IMR-90 (cell line): ENCODE measurements around the gene PIP5K1A. TPM values are rescaled to one million over a fixed set of nuclear protein-coding genes. Genes with fewer than 3 reads are reported as not detected.

Source experiments
- ATAC-seq: fragments of 200-7000 bp; cut with Tn5 transposase; 2 replicates; pipeline ENCODE4 v1.9.1; 2020; ENCODE audit warnings: low read depth, mild to moderate bottlenecking, moderate library complexity
- BruUV-seq: library from RNA; stranded (reverse); fragments of 400-500 nt; replicated peaks from 2 replicates; lab custom pipeline; 2021; lab: Mats Ljungman, UMichigan
- CTCF ChIA-PET: fragments of 300-600 bp; formaldehyde crosslinking; extraction: SDS; loops from one replicate; lab custom pipeline; 2021; ENCODE audit warnings: antibody characterized with exemption; lab: Yijun Ruan, JAX
- POLR2A ChIA-PET: fragments of 300-600 bp; sonication (Branson Sonifier 250); formaldehyde crosslinking; loops from one replicate; lab custom pipeline; 2022; ENCODE audit warnings: antibody characterized with exemption; ENCODE audit not compliant: unreplicated experiment; lab: Charles Lee
- DNase-seq: peaks from one replicate; pipeline ENCODE4 v3.0.0; 2013
- H2AFZ ChIP-seq: replicated peaks from 2 replicates; pipeline ENCODE3; 2013; ENCODE audit warnings: low read length, mild to moderate bottlenecking; ENCODE audit not compliant: poor library complexity
- H2AK5ac ChIP-seq: 2 replicates; pipeline ENCODE4 v1.6.1; 2013; ENCODE audit warnings: low read depth, low read length, inconsistent platforms
- H2AK9ac ChIP-seq: replicated peaks from 2 replicates; pipeline ENCODE3; 2013; ENCODE audit warnings: mild to moderate bottlenecking, low read depth, low read length, moderate library complexity; ENCODE audit not compliant: poor library complexity
- H2BK120ac ChIP-seq: 2 replicates; pipeline ENCODE4 v1.6.1; 2013; ENCODE audit warnings: low read depth, low read length, inconsistent platforms
- H2BK15ac ChIP-seq: 3 replicates; pipeline ENCODE4 v1.6.1; 2013; ENCODE audit warnings: low read depth, low read length, inconsistent platforms
- H2BK20ac ChIP-seq: 2 replicates; pipeline ENCODE4 v1.6.1; 2013; ENCODE audit warnings: low read depth, mild to moderate bottlenecking, inconsistent platforms, low read length, moderate library complexity
- H2BK5ac ChIP-seq: 2 replicates; pipeline ENCODE4 v1.6.1; 2013; ENCODE audit warnings: mild to moderate bottlenecking, low read depth, low read length, inconsistent platforms; ENCODE audit not compliant: poor library complexity, severe bottlenecking
- H3K14ac ChIP-seq: replicated peaks from 2 replicates; pipeline ENCODE4 v1.6.1; 2013; ENCODE audit warnings: low read depth, low read length, inconsistent platforms
- H3K18ac ChIP-seq: 2 replicates; pipeline ENCODE4 v1.6.1; 2013; ENCODE audit warnings: low read depth, low read length, control low read depth
- H3K23ac ChIP-seq: 2 replicates; pipeline ENCODE4 v1.6.1; 2013; ENCODE audit warnings: low read depth, low read length, inconsistent platforms
- H3K27ac ChIP-seq: 2 replicates; pipeline ENCODE4 v1.5.1; 2013; ENCODE audit warnings: mild to moderate bottlenecking, control low read depth, low read length; ENCODE audit not compliant: insufficient read depth
- H3K27me3 ChIP-seq: 2 replicates; pipeline ENCODE4 v1.6.1; 2013; ENCODE audit warnings: low read length; ENCODE audit not compliant: control insufficient read depth, insufficient read depth
- H3K36me3 ChIP-seq: 2 replicates; pipeline ENCODE4 v1.6.1; 2013; ENCODE audit warnings: low read length, mixed read lengths; ENCODE audit not compliant: control insufficient read depth, insufficient read depth
- H3K4ac ChIP-seq: 2 replicates; pipeline ENCODE4 v1.6.1; 2013; ENCODE audit warnings: low read depth, low read length, inconsistent platforms
- H3K4me1 ChIP-seq: 2 replicates; pipeline ENCODE4 v1.6.1; 2013; ENCODE audit warnings: low read length, mixed read lengths; ENCODE audit not compliant: control insufficient read depth, insufficient read depth
- H3K4me2 ChIP-seq: 2 replicates; pipeline ENCODE4 v1.6.1; 2013; ENCODE audit warnings: low read depth, mild to moderate bottlenecking, control low read depth, low read length, moderate library complexity
- H3K4me3 ChIP-seq: 2 replicates; pipeline ENCODE4 v1.5.1; 2013; ENCODE audit warnings: low read depth, mild to moderate bottlenecking, control low read depth, low read length, moderate library complexity; ENCODE audit not compliant: insufficient read depth
- H3K56ac ChIP-seq: 2 replicates; pipeline ENCODE4 v1.6.1; 2013; ENCODE audit warnings: low read length, inconsistent platforms; ENCODE audit not compliant: insufficient read depth; ENCODE audit errors: extremely low read depth
- H3K79me1 ChIP-seq, 2 experiments: 2 replicates each; pipeline ENCODE4 v1.6.1; 2013; ENCODE audit warnings: low read length in 2 of 2, inconsistent platforms in 1 of 2, low read depth in 1 of 2
- H3K9ac ChIP-seq: 2 replicates; pipeline ENCODE4 v1.6.1; 2013; ENCODE audit warnings: low read depth, low read length, control low read depth
- H3K9me1 ChIP-seq: 2 replicates; pipeline ENCODE4 v1.6.1; 2013; ENCODE audit warnings: low read length, inconsistent platforms; ENCODE audit not compliant: insufficient read depth
- H3K9me3 ChIP-seq: 2 replicates; pipeline ENCODE4 v1.6.1; 2013; ENCODE audit warnings: low read length; ENCODE audit not compliant: control insufficient read depth, insufficient read depth
- H4K20me1 ChIP-seq: 2 replicates; pipeline ENCODE4 v1.6.1; 2013; ENCODE audit warnings: low read length, inconsistent platforms; ENCODE audit not compliant: insufficient read depth
- H4K5ac ChIP-seq: 2 replicates; pipeline ENCODE4 v1.6.1; 2013; ENCODE audit warnings: mild to moderate bottlenecking, low read depth, low read length, control low read depth
- H4K8ac ChIP-seq, 2 experiments: 2 replicates each; pipeline ENCODE4 v1.6.1; 2013; ENCODE audit warnings: low read depth in 2 of 2, low read length in 2 of 2, control low read depth in 1 of 2, inconsistent platforms in 1 of 2
- H4K91ac ChIP-seq: 2 replicates; pipeline ENCODE4 v1.6.1; 2013; ENCODE audit warnings: low read depth, low read length, inconsistent platforms; ENCODE audit not compliant: insufficient read depth
- BHLHE40 ChIP-seq: fragments of 150-350 bp; IDR thresholded peaks from 2 replicates; pipeline ENCODE4 v1.6.1; 2016; ENCODE audit warnings: mild to moderate bottlenecking, low read depth, low read length
- CEBPB ChIP-seq: IDR thresholded peaks from 2 replicates; pipeline ENCODE4 v1.6.1; 2012; ENCODE audit warnings: low read depth, low read length, improper control_type of control experiment
- CHD1 ChIP-seq: IDR thresholded peaks from 2 replicates; pipeline ENCODE4 v1.6.1; 2012; ENCODE audit warnings: low read depth, low read length, improper control_type of control experiment
- FOS ChIP-seq: fragments of 150-350 bp; IDR thresholded peaks from 2 replicates; pipeline ENCODE4 v1.6.1; 2016; ENCODE audit warnings: low read depth, low read length
- MAFK ChIP-seq: IDR thresholded peaks from 2 replicates; pipeline ENCODE4 v1.6.1; 2012; ENCODE audit warnings: low read depth, low read length, improper control_type of control experiment
- MAZ ChIP-seq: IDR thresholded peaks from 2 replicates; pipeline ENCODE4 v1.6.1; 2012; ENCODE audit warnings: low read depth, mild to moderate bottlenecking, low read length, improper control_type of control experiment, moderate library complexity, borderline replicate concordance
- MXI1 ChIP-seq: IDR thresholded peaks from 2 replicates; pipeline ENCODE4 v1.6.1; 2012; ENCODE audit warnings: low read depth, mild to moderate bottlenecking, low read length, moderate library complexity, borderline replicate concordance
- NFE2L2 ChIP-seq: fragments of 150-350 bp; IDR thresholded peaks from 2 replicates; pipeline ENCODE4 v1.6.1; 2016; ENCODE audit warnings: low read depth, mild to moderate bottlenecking, low read length
- POLR2A ChIP-seq: IDR thresholded peaks from 2 replicates; pipeline ENCODE4 v1.6.1; 2012; ENCODE audit warnings: mild to moderate bottlenecking, low read depth, low read length
- RAD21 ChIP-seq: IDR thresholded peaks from 2 replicates; pipeline ENCODE4 v1.6.1; 2012; ENCODE audit warnings: low read length, improper control_type of control experiment
- RCOR1 ChIP-seq: IDR thresholded peaks from 2 replicates; pipeline ENCODE4 v1.6.1; 2012; ENCODE audit warnings: mild to moderate bottlenecking, low read length, improper control_type of control experiment; ENCODE audit not compliant: insufficient replicate concordance
- RFX5 ChIP-seq: IDR thresholded peaks from 2 replicates; pipeline ENCODE4 v1.8.0; 2012; ENCODE audit warnings: low read depth, mild to moderate bottlenecking, low read length, moderate library complexity
- SMC3 ChIP-seq: fragments of 150-350 bp; IDR thresholded peaks from 2 replicates; pipeline ENCODE4 v1.6.1; 2016; ENCODE audit warnings: low read depth, mild to moderate bottlenecking, antibody characterized with exemption, low read length, moderate library complexity
- WGBS, 2 experiments: methylation state at CpG; one replicate each; pipeline versions ENCODE4 v1.1.5 to v1.1.7; 2013; ENCODE audit warnings: missing lambda C conversion rate in 2 of 2; ENCODE audit not compliant: insufficient read length in 1 of 2; ENCODE audit errors: extremely low coverage in 2 of 2; 5-methylcytosine and 5-hydroxymethylcytosine counted together
- dilution Hi-C: fragments of 300-500 bp; cut with HindIII; formaldehyde crosslinking; loops from one replicate; pipeline ENCODE4 v1.14.3; 2018; ENCODE audit warnings: low sequenced_read_pairs; ENCODE audit not compliant: unreplicated experiment
- in situ Hi-C: fragments of 300-500 bp; cut with MboI; formaldehyde crosslinking; loops from 3 replicates; pipeline ENCODE4 v1.14.3; 2019; ENCODE audit warnings: low sequenced_read_pairs, inconsistent platforms, mixed read lengths
- intact Hi-C: fragments of 100-400 bp; cut with micrococcal nuclease; formaldehyde crosslinking; loops from 2 replicates; pipeline ENCODE4 v1.10.0; 2022
- polyA plus RNA-seq, 3 experiments: library from polyadenylated mRNA; depleted of rRNA; stranded (reverse); fragments of >200 nt; gene quantifications; 2 replicates each; pipeline ENCODE4 v1.2.3, GENCODE V29; 2012; ENCODE audit warnings: low replicate concordance in 1 of 3
- total RNA-seq: library from RNA; depleted of rRNA; stranded (reverse); fragments of >200 nt; gene quantifications from 2 replicates; pipeline ENCODE4 v1.2.3, GENCODE V29; 2012
- TF ChIP-seq, protein P1 (sequence below): fragments of 150-350 bp; IDR thresholded peaks from 2 replicates; pipeline ENCODE4 v1.6.1; 2016; ENCODE audit warnings: low read depth, mild to moderate bottlenecking, low read length, moderate library complexity, borderline replicate concordance
- TF ChIP-seq, protein P2 (sequence below): fragments of 150-350 bp; IDR thresholded peaks from 2 replicates; pipeline ENCODE4 v1.6.1; 2017; ENCODE audit warnings: mild to moderate bottlenecking, antibody characterized with exemption, low read length, low read depth
- TF ChIP-seq, protein P3 (sequence below): conservative IDR thresholded peaks from 2 replicates; pipeline ENCODE4 v1.5.1; 2012; ENCODE audit warnings: mild to moderate bottlenecking, low read depth, low read length, improper control_type of control experiment

The PIP5K1A gene
- total and polyA plus RNA-seq, 2 of the 4 experiments (the other 2 are of a cell fraction), result 59.1 to 105 TPM

DNA sequence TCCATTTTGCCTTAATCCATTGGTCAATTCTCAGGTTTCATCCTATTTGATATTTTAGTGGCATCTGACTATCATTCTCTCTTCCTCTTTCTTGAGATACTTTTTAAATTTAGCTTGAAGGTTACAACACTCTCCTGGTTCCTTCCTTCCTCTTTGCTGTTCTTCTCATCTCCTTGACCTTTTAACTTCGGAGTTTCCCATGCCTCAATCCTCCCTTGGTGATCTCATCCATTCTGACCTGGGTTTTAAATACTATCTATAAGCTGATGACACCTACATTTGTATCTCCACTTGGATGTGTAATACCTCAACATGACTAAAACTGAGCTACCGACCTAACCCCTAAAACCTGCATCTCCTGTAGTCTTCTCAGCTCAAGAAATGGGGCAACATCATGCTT lies 78.9 kb downstream of the PIP5K1A start:
- H4K5ac ChIP-seq, result no peak overlapping the region
- H2BK120ac ChIP-seq, result no peak overlapping the region
- H4K8ac ChIP-seq, result no peak overlapping the region
- no peak for ATAC-seq
- no peak overlapping the region for H3K4me2 ChIP-seq
- ChIA-PET CTCF (no interaction called here), POLR2A (no interaction called here)
- H3K9me3 ChIP-seq, result no peaks in the 10 kb centered on the region
- H3K4me1 ChIP-seq, result no peaks in the 10 kb centered on the region
- H3K36me3 ChIP-seq, result no peaks in the 10 kb centered on the region; the same call in 1 of the 2 replicates
- dilution Hi-C loops, result no loop called here
- no peak overlapping the region for H3K18ac ChIP-seq
- no peak overlapping the region for H3K9ac ChIP-seq
- no peak overlapping the region for H3K14ac ChIP-seq
- H2AK9ac ChIP-seq, result no peak overlapping the region
- no peak overlapping the region for H2BK5ac ChIP-seq
- no peak overlapping the region for H2BK15ac ChIP-seq
- no peak for TF ChIP-seq NFE2L2
- no peak for TF ChIP-seq RFX5
- TF ChIP-seq RAD21, result no peak
- TF ChIP-seq BHLHE40, result no peak
- no peak for TF ChIP-seq POLR2A
- TF ChIP-seq CEBPB, result no peak
- no peak for TF ChIP-seq MAFK
- TF ChIP-seq, protein P1, sequence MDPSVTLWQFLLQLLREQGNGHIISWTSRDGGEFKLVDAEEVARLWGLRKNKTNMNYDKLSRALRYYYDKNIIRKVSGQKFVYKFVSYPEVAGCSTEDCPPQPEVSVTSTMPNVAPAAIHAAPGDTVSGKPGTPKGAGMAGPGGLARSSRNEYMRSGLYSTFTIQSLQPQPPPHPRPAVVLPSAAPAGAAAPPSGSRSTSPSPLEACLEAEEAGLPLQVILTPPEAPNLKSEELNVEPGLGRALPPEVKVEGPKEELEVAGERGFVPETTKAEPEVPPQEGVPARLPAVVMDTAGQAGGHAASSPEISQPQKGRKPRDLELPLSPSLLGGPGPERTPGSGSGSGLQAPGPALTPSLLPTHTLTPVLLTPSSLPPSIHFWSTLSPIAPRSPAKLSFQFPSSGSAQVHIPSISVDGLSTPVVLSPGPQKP, result no peak
- TF ChIP-seq, protein P2, sequence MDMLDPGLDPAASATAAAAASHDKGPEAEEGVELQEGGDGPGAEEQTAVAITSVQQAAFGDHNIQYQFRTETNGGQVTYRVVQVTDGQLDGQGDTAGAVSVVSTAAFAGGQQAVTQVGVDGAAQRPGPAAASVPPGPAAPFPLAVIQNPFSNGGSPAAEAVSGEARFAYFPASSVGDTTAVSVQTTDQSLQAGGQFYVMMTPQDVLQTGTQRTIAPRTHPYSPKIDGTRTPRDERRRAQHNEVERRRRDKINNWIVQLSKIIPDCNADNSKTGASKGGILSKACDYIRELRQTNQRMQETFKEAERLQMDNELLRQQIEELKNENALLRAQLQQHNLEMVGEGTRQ, result no peak
- TF ChIP-seq MAZ, result no peak
- no peak for TF ChIP-seq RCOR1
- no peak for TF ChIP-seq CHD1
- TF ChIP-seq, protein P3, sequence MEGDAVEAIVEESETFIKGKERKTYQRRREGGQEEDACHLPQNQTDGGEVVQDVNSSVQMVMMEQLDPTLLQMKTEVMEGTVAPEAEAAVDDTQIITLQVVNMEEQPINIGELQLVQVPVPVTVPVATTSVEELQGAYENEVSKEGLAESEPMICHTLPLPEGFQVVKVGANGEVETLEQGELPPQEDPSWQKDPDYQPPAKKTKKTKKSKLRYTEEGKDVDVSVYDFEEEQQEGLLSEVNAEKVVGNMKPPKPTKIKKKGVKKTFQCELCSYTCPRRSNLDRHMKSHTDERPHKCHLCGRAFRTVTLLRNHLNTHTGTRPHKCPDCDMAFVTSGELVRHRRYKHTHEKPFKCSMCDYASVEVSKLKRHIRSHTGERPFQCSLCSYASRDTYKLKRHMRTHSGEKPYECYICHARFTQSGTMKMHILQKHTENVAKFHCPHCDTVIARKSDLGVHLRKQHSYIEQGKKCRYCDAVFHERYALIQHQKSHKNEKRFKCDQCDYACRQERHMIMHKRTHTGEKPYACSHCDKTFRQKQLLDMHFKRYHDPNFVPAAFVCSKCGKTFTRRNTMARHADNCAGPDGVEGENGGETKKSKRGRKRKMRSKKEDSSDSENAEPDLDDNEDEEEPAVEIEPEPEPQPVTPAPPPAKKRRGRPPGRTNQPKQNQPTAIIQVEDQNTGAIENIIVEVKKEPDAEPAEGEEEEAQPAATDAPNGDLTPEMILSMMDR, result no peak
- TF ChIP-seq FOS, result no peak
- no peak for TF ChIP-seq SMC3
- no peak for TF ChIP-seq MXI1
- H3K79me1 ChIP-seq, result peaks cover 0 to 4% of the 10 kb centered on the region in 2 experiments; a peak in 1 of 4 replicates
- H2AFZ ChIP-seq, result no peak overlapping the region
- no peak overlapping the region for H3K4ac ChIP-seq
- no peak overlapping the region for H2BK20ac ChIP-seq
- no peak overlapping the region for H3K56ac ChIP-seq
- H3K4me3 ChIP-seq, result no peak overlapping the region
- 79% methylated on average over 2 of the region's 2 CpGs; no CpG with 5 or more reads in 1 of the 2 experiments for WGBS, 2 experiments
- BruUV-seq, result no TSS peak
- no peaks in the 10 kb centered on the region for H3K27me3 ChIP-seq
- H4K20me1 ChIP-seq, result no peaks in the 10 kb centered on the region; the same call in 1 of the 2 replicates
- 0 out of 2 replicates have a peak, but pooled peaks cover 3% of the 10 kb centered on the region for H3K9me1 ChIP-seq
- no peak for DNase-seq
- intact Hi-C loops, result no loop called here
- H3K27ac ChIP-seq, result no peak overlapping the region
- H4K91ac ChIP-seq, result no peak overlapping the region
- in situ Hi-C loops, result no loop called here
- H3K23ac ChIP-seq, result no peak overlapping the region
- no peak overlapping the region for H2AK5ac ChIP-seq
